ENCODE data around the gene COLEC12. TPM values are rescaled to one million over a fixed set of nuclear protein-coding genes. Genes with fewer than 3 reads are reported as not detected.

COLEC12 gene
- total RNA-seq = 28.0 and 38.5 TPM in 2 replicates

DNA sequence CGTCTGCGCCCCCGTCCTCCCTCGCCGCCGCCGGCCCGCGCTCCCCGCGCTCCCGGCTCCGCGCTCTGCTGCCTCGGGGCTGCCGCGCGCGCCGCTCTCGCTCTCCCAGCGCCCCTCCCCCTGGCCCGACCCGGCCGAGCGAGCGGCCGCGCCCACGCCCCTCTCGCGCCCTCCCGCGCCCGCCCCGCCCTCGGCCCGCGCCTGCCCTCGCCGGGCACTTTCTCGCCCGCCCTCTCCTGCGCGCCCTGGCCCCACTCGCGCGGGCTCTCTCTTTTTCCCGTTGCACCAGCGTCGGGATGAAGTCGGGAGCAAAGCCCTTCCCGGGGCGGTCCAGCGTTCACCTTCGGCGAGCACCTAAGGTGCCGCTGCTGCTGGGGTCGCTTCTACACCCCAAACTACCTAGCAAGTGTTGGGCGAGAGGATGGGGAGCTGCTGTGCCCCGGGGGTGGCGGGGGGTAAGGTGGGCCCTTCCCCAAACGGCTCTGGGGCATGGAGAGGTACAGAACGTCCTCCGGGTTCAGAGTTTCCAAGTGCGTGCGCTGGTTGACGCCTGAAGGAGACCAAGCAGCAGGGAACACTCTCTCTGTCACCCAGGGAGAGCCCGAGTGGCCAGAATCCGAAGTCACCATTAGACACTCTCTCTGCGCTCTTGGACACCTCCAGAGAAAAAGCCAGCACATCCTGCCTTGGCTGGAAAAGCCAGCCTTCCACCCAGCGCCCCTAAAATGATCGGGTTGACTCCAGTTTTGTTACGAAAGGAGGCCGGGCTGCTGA, at the start of gene COLEC12:
TSS of gene COLEC12 (minus strand) at position 70 of the 774 bp plus-strand sequence. CDS start 187 bp downstream, outside the sequence.

DNA sequence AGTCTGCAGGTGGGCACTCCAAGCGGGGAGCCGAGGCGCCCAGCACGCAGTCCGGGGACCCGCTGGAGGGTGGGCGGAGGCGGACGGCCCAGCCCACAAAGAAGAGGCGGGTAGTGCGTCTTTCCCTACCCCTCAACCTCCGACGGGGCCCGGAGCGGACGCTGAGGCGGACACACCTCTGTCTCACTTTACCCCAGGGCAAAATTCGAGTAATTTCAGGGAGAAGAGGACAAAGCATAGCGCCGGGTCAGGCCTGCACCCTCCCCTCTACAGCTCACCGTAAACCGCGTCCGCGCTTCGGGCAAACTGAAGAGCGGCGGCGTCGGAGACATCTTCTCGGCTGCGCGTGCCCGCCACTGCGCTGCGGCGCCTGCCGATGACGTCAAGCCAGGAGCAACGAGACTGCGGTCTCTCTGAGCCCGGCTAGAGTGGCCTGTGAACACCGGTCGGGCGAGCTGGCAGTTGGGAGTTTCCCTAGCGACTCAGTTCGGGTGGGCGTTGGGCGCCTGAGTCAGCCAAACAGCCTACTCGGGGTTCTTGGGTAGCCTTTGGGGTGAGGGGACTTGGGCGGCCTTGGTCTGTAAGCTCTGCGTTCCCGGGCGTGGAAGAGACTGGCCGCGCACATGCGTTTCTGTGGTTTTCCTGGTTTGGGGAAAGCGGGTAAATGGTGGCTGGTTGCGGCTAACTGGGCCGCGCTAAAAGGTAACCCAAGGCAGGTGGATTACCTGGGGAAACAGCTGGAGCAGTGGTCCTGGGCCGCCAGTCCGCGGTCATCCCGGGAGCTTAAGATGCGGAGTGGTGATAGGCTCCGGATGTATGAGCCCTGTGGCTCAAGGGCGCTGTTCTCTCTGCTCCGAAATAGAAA, 232.6 kb downstream of the COLEC12 start, which contains the start of gene THOC1:
TSS of gene THOC1 (minus strand) at position 360 of the 865 bp plus-strand sequence. CDS start at position 332, 28 bp downstream.

Other genes starting within 250 kb of the COLEC12 start
- gene THOC1, start 232.7 kb downstream of the COLEC12 start, total RNA-seq = 47.1 and 56.7 TPM in 2 replicates
- gene CETN1, start 79.7 kb upstream of the COLEC12 start, total RNA-seq = not detected in 2 replicates
- 0.13 and 0.22 TPM in 2 replicates for gene CLUL1, start 96.3 kb upstream of the COLEC12 start, total RNA-seq
- gene TYMS, start 157.0 kb upstream of the COLEC12 start, total RNA-seq = 11.8 and 15.2 TPM in 2 replicates
- 58.6 and 87.3 TPM in 2 replicates for gene ENOSF1, start 211.9 kb upstream of the COLEC12 start, total RNA-seq